MM.1S (cell line): ENCODE results near the gene RBMS3.

Experiments used
- DNase-seq: peaks from one replicate; pipeline ENCODE4 v3.0.0-alpha.2; 2015
- H2AFZ ChIP-seq: fragments of 300-600 bp; sonication (generic); 2 replicates; pipeline ENCODE4 v1.6.0; 2016; ENCODE audit warnings: antibody characterized with exemption, low read length
- H3F3A ChIP-seq: fragments of 300-600 bp; sonication (generic); 2 replicates; pipeline ENCODE4 v1.6.1; 2016; ENCODE audit warnings: mild to moderate bottlenecking, antibody characterized with exemption, low read length, moderate library complexity, mixed read lengths; ENCODE audit not compliant: insufficient read depth
- H3K27ac ChIP-seq: fragments of 300-600 bp; sonication (generic); 2 replicates; pipeline ENCODE4 v1.5.1; 2016; ENCODE audit warnings: mild to moderate bottlenecking, low read length
- H3K27me3 ChIP-seq: fragments of 300-600 bp; sonication (generic); replicated peaks from 2 replicates; pipeline ENCODE4 v1.6.0; 2016; ENCODE audit warnings: low read length; ENCODE audit not compliant: insufficient read depth
- H3K36me3 ChIP-seq: fragments of 300-600 bp; sonication (generic); replicated peaks from 2 replicates; pipeline ENCODE4 v1.6.1; 2016; ENCODE audit warnings: mild to moderate bottlenecking, low read length, mixed read lengths; ENCODE audit not compliant: insufficient read depth
- H3K4me1 ChIP-seq: fragments of 300-600 bp; sonication (generic); 2 replicates; pipeline ENCODE4 v1.6.1; 2016; ENCODE audit warnings: low read length, mixed read lengths
- H3K4me2 ChIP-seq: fragments of 300-600 bp; sonication (generic); 2 replicates; pipeline ENCODE4 v1.6.0; 2016; ENCODE audit warnings: low read depth, low read length
- H3K4me3 ChIP-seq: fragments of 300-600 bp; sonication (generic); 2 replicates; pipeline ENCODE4 v1.5.1; 2016; ENCODE audit warnings: low read length, mixed read lengths
- H3K79me2 ChIP-seq: fragments of 300-600 bp; sonication (generic); 2 replicates; pipeline ENCODE4 v1.6.1; 2016; ENCODE audit warnings: mixed run types, low read length, mixed read lengths
- H3K9ac ChIP-seq: fragments of 300-600 bp; sonication (generic); 2 replicates; pipeline ENCODE4 v1.6.1; 2016; ENCODE audit warnings: low read length, mixed read lengths
- H3K9me2 ChIP-seq: fragments of 300-600 bp; sonication (generic); replicated peaks from 2 replicates; pipeline ENCODE4 v1.6.1; 2016; ENCODE audit warnings: mild to moderate bottlenecking, low read length, mixed read lengths; ENCODE audit not compliant: insufficient read depth
- H3K9me3 ChIP-seq: fragments of 300-600 bp; sonication (generic); replicated peaks from 2 replicates; pipeline ENCODE4 v1.6.1; 2016; ENCODE audit warnings: mild to moderate bottlenecking, low read length, mixed read lengths; ENCODE audit not compliant: insufficient read depth
- H4K20me1 ChIP-seq: fragments of 300-600 bp; sonication (generic); 2 replicates; pipeline ENCODE4 v1.6.1; 2016; ENCODE audit warnings: mild to moderate bottlenecking, low read length, moderate library complexity, mixed read lengths; ENCODE audit not compliant: insufficient read depth
- EZH2 ChIP-seq: fragments of 300-600 bp; sonication (generic); optimal IDR thresholded peaks from 2 replicates; pipeline ENCODE3; 2017; ENCODE audit warnings: low read depth, mild to moderate bottlenecking, antibody characterized with exemption, low read length, mixed read lengths
- EZH2phosphoT487 ChIP-seq: fragments of 300-600 bp; sonication (generic); IDR thresholded peaks from 2 replicates; pipeline ENCODE4 v1.6.1; 2018; ENCODE audit warnings: antibody characterized with exemption, low read length
- TF ChIP-seq, protein P1 (sequence below): fragments of 300-600 bp; sonication (generic); IDR thresholded peaks from 2 replicates; pipeline ENCODE4 v1.5.1; 2016; ENCODE audit warnings: antibody characterized with exemption, low read length, mixed read lengths

Gene RBMS3

GRCh38 chr3:29611252-29611651, 330.4 kb downstream of the RBMS3 start:
- no peak overlapping the region for H3K4me3 ChIP-seq
- H4K20me1 ChIP-seq: no peaks in the 10 kb centered on the region
- DNase-seq: no peak
- no peaks in the 10 kb centered on the region for H3K4me1 ChIP-seq
- H3K27ac ChIP-seq: no peak overlapping the region
- H3K36me3 ChIP-seq: no peaks in the 10 kb centered on the region
- no peak overlapping the region for H3K9ac ChIP-seq
- H3K9me3 ChIP-seq: no peaks in the 10 kb centered on the region
- H3K79me2 ChIP-seq: no peaks in the 10 kb centered on the region
- no peak overlapping the region for H2AFZ ChIP-seq
- H3F3A ChIP-seq: no peaks in the 10 kb centered on the region
- H3K4me2 ChIP-seq: no peak overlapping the region
- H3K27me3 ChIP-seq: no peaks in the 10 kb centered on the region
- TF ChIP-seq, protein P1, sequence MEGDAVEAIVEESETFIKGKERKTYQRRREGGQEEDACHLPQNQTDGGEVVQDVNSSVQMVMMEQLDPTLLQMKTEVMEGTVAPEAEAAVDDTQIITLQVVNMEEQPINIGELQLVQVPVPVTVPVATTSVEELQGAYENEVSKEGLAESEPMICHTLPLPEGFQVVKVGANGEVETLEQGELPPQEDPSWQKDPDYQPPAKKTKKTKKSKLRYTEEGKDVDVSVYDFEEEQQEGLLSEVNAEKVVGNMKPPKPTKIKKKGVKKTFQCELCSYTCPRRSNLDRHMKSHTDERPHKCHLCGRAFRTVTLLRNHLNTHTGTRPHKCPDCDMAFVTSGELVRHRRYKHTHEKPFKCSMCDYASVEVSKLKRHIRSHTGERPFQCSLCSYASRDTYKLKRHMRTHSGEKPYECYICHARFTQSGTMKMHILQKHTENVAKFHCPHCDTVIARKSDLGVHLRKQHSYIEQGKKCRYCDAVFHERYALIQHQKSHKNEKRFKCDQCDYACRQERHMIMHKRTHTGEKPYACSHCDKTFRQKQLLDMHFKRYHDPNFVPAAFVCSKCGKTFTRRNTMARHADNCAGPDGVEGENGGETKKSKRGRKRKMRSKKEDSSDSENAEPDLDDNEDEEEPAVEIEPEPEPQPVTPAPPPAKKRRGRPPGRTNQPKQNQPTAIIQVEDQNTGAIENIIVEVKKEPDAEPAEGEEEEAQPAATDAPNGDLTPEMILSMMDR: no peak
- no peak for TF ChIP-seq EZH2
- no peak for TF ChIP-seq EZH2phosphoT487
- H3K9me2 ChIP-seq: no peaks in the 10 kb centered on the region

GRCh38 chr3:29612536-29612935, 331.7 kb downstream of the RBMS3 start:
- no peak overlapping the region for H3K9ac ChIP-seq

GRCh38 chr3:29614954-29615353, 334.1 kb downstream of the RBMS3 start:
- no peak for DNase-seq
- no peaks in the 10 kb centered on the region for H3F3A ChIP-seq
- no peaks in the 10 kb centered on the region for H3K27me3 ChIP-seq
- no peak overlapping the region for H3K4me3 ChIP-seq
- H3K9me3 ChIP-seq: no peaks in the 10 kb centered on the region
- no peaks in the 10 kb centered on the region for H4K20me1 ChIP-seq
- H2AFZ ChIP-seq: no peak overlapping the region
- H3K4me2 ChIP-seq: no peak overlapping the region
- no peak overlapping the region for H3K27ac ChIP-seq
- H3K36me3 ChIP-seq: no peaks in the 10 kb centered on the region
- TF ChIP-seq EZH2phosphoT487 (no peak), EZH2 (no peak)
- TF ChIP-seq, protein P1: no peak
- no peaks in the 10 kb centered on the region for H3K9me2 ChIP-seq
- H3K79me2 ChIP-seq: no peaks in the 10 kb centered on the region
- no peaks in the 10 kb centered on the region for H3K4me1 ChIP-seq
- no peak overlapping the region for H3K9ac ChIP-seq

More at GRCh38 chr3:29612536-29612935, 331.7 kb downstream of the RBMS3 start:
- no peaks in the 10 kb centered on the region for H3K4me1 ChIP-seq
- no peaks in the 10 kb centered on the region for H4K20me1 ChIP-seq
- no peak for DNase-seq
- H3K27me3 ChIP-seq: no peaks in the 10 kb centered on the region
- H3K4me3 ChIP-seq: no peak overlapping the region
- H3K27ac ChIP-seq: no peak overlapping the region
- no peaks in the 10 kb centered on the region for H3K9me3 ChIP-seq
- H3K9me2 ChIP-seq: no peaks in the 10 kb centered on the region
- no peak overlapping the region for H3K4me2 ChIP-seq
- no peaks in the 10 kb centered on the region for H3K79me2 ChIP-seq
- no peak for TF ChIP-seq EZH2phosphoT487
- TF ChIP-seq, protein P1: no peak
- TF ChIP-seq EZH2: no peak
- no peaks in the 10 kb centered on the region for H3K36me3 ChIP-seq
- H3F3A ChIP-seq: no peaks in the 10 kb centered on the region
- no peak overlapping the region for H2AFZ ChIP-seq
